NCI-H2196 treated with DMSO at 0.1 percent for 48 hours (cell line): ENCODE results near the gene ZNF546.
"Not testable (repeated sequence)": the region's sequence is repeated elsewhere in the genome, so short reads cannot be mapped to it uniquely, and the experiment has no call there.

Experiments used
- DNase-seq: peaks from one replicate; lab custom pipeline; 2025; ENCODE audit not compliant: unreplicated experiment; lab: John Stamatoyannopoulos, UW

ZNF546 gene

DNA sequence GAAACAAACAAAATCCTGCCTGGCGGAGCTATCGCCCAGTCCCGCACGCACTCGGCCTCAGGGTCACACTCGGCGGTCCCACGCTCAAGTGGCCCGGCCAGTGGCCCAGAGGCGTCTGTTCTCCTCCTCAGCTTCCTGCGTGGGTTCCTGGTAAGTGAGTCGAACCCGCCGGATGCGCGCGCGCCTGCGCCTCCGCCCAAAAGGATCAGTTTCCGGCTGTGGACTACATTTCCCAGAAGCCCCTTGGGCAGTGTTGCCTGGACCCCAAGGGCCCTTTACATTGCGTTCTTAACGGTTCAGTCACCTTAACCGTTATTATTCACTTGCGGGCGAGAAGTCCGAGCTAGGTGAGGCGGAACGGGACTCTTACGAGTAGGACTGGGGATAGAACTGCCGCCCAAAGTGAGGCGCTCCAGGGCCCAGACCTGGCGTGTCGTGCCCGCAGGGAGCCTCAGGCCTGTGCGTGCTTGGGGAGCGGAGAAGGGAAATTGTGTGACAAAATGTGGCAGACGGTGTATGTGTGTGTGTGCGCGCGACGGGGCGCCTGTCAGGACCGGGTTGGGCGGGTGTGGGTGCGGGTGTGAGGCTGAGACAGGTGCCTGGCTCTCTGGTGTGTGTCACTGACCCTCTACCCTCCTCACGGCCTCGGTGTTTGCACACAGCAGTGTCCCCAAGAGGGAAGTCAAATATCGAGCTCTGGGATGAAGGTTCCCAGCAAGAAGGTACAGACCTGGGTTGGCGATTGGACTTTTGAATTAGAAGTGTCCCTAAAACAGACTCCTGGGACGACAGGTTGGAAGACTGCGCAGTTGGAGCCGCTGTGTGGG lies at the start of gene ZNF546:
Gene ZNF546 (plus strand): TSS at position 250 of the 827 bp plus-strand sequence. CDS start 1,267 bp downstream, outside the sequence.
- DNase-seq: peak; percentile 61

DNA sequence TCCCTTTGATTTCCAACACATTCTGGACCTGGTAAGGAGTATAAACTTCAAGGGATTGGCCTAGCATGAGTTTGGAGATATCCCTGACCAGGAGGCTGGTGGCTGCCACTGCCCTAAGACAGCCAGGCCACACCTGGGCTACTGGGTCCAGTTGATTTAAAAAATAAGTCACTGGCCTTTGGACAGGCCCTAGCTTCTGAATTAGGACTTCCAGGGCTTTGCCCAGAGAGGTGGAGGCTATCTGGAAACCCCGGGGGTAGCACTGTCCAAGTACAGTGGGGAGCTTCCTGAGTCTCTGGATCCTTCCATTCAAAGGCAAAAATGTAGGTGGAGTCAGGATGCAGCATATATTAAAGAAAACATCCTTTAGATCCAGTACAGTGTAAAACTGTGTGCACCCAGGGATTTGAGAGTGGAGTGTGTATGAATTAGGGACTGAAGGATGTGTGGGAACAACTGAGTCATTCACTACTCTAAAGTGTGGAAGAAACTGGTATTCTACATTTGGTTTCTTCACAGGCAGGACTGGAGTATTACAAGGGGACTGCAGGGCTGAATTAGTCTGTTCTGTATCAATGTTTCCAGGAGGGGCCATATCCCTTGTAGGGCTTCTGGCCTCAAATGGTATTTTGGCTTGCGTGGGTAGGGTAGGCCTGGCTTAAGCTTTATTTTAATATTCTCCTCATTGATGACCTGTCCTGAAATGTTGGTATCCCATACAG lies 47.7 kb upstream of the ZNF546 start:
- no peak for DNase-seq

DNA sequence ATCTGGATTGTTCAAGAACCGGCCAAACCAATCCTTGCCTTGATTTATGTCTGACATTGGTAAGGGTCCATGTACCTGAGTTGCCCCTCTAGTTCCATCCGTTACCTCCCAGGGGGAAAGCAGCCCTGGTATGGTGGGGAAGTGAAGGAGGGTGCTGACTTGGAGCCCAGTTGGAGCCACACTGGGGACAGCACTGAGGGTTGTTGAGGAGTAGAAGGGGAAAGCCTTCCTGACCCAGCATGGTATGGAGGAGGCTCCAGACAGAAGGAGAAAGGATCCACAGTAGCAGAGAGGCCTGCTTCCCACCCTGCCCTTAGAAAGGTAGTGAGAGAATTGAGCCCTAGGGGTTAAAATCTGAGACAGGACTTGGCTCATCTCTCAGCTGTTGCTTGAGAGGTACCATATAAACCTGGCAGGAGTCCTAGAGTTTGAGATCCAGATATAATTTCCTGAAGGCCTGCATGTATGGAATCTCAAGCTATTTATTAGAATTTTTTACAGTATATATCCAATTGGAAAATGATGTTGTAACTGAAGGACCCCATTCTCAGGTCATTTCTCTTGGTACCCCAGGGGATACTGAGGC lies 45.7 kb upstream of the ZNF546 start:
- no peak for DNase-seq

DNA sequence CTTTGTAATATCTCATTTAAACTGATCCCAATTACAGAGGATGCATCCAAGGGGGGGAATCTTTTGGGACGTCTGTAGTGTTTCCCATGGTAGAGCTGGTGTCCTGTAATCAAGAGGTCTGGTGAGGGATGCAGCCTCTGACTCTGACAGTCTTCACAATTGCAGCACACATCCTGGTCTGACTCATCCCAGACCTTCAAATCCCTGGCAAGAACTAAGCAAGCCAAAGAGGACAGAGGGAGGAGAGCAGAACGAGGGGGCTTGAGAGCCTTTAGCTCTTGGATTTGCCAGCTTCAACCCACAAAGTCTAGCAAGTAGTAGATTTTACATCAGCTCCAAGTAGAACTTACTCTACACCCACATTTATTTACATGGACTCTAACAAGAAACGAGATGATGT lies 45.2 kb upstream of the ZNF546 start:
- no peak for DNase-seq

DNA sequence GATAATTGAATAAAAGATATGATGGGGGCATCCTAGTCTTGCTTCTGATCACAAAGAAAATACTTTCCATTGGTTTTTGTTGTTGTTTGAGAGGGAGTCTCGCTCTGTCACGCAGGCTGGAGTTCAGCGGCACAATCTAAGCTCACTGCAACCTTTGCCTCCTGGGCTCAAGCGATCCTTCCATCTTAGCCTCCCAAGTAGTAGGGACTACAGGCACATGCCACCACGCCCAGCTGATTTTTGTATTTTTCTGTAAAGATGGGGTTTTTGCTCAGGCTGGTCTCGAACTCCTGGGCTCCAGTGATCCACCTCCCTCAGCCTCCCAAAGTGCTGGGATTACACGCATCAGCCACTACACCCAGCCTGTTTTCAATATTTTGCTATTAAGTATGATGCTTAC lies 42.9 kb upstream of the ZNF546 start:
- DNase-seq: no peak

DNA sequence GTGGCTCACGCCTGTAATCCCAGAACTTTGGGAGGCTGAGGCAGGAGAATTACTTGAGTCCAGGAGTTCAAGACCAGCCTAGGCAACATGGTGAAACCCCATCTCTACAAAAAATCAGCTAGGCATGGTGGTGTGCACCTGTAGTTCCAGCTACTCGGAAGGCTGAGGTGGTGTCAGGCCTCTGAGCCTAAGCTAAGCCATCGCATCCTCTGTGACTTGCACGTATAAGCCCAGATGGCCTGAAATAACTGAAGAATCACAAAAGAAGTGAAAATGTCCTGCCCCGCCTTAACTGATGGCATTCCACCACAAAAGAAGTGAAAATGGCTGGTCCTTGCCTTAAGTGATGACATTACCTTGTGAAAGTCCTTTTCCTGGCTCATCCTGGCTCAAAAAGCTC lies 39.0 kb upstream of the ZNF546 start:
- not testable (repeated sequence) for DNase-seq

DNA sequence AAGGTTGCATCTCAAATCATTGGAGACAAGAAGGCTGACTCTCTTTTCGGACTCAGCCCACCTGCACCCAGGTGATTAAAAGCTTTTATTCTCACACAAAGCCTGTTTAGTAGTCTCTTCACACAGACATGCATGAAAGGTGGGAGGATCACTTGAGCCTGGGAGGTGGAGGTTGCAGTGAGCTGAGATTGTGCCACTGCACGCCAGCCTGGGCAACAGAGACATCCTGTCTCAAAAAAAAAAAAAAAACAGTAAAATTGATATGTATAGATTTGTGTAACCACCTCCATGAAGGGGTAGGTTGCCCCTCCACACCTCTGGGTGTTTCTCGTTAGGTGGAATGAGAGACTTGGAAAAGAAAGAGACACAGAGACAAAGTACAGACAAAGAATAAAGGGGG lies 37.9 kb upstream of the ZNF546 start:
- not testable (repeated sequence) for DNase-seq

DNA sequence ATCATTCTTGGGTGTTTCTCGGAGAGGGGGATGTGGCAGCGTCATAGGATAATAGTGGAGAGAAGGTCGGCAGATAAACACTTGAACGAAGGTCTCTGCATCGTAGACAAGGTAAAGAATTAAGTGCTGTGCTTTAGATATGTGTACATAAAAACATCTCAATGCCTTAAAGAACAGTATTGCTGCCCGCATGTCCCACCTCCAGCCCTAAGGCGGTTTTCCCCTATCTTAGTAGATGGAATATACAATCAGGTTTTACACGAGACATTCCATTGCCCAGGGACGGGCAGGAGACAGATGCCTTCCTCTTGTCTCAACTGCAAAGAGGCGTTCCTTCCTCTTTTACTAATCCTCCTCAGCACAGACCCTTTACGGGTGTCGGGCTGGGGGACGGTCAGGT lies 37.5 kb upstream of the ZNF546 start:
- DNase-seq: not testable (repeated sequence)

DNA sequence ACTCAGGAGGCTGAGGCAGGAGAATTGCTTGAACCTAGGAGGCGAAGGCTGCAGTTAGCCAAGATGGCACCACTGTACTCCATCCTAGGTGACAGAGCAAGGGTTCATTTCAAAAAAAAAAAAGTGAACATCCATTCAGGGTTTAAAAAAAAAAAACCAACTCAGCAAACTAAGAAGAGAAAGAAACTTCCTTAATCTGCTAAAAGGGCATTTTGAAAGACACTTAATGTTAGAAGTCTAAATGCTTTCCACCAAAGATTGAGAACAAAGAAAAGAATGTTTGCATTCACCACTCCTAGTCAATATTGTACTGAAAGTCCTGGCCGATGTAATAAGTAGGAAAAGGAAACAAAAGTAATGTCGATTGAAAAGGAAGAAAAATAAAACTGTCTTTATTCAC lies 33.0 kb upstream of the ZNF546 start:
- no peak for DNase-seq

DNA sequence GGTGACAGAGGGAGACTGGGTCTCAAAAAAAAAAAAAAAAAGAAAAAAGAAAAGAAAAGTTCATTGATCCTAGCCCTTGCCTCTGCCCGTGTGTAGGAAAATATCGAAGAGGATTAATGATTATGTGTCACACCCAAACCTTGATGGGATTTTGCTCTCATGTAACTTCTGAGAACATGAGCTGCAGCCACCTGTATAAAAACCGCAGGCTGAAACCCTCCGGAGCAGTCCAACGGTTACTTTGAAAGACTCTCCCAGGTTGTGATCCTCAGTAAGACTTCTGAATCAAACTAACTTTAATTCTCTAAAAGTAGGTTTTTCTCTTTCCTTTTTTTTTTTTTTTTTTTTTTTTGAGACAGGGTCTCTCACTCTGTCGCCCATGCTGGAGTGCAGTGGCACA lies 30.2 kb upstream of the ZNF546 start:
- DNase-seq: no peak

DNA sequence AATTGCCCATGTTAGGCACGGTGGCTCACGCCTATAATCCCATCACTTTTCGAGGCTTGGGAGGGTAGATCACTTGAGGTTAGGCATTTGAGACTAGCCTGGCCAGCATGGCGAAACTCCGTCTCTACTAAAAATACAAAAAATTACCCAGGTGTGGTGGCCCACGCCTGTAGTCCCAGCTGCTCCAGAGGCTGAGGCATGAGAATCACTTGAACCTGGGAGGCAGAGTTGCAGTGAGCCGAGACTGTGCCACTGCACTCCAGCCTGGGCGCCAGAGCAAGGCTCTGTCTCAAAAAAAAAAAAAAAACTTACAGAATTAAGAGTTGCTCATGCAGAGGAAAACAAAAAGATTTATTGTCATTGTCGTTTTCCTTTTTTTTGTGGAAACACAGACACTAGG lies 29.3 kb upstream of the ZNF546 start:
- DNase-seq: no peak

DNA sequence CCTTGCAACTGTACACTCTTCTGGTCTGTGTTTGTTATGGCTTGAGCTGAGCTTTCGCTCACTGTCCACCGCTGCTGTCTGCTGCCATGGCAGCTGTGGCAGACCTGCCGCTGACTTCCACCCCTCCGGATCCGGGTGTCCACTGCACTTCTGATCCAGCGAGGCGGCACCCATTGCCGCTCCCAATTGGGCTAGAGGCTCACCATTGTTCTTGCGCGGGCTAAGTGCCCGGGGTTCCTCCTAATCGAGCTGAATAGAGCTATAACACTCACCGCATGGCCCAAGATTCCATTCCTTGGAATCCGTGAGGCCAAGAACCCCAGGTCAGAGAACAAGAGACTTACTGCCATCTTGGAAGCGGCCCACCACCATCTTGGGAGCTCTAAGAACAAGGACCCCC lies 28.1 kb upstream of the ZNF546 start:
- DNase-seq: no peak

DNA sequence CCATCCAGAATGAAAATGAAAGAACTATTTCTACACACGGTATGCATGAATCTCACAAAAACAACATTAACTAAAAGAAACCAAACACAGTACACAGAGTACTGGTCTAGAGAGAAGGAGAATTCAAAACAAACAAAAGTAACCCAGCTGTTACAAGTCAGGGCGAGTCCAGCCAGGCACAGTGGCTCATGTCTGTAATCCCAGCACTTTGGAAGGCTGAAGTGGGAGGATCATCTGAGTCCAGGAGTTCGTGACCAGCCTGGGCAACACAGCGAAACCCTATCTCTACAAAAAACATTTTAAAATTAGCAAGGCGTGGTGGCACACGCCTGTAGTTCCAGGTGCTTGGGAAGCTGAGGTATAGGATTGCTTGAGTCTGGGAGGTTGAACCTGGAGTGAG lies 27.6 kb upstream of the ZNF546 start:
- DNase-seq: no peak

DNA sequence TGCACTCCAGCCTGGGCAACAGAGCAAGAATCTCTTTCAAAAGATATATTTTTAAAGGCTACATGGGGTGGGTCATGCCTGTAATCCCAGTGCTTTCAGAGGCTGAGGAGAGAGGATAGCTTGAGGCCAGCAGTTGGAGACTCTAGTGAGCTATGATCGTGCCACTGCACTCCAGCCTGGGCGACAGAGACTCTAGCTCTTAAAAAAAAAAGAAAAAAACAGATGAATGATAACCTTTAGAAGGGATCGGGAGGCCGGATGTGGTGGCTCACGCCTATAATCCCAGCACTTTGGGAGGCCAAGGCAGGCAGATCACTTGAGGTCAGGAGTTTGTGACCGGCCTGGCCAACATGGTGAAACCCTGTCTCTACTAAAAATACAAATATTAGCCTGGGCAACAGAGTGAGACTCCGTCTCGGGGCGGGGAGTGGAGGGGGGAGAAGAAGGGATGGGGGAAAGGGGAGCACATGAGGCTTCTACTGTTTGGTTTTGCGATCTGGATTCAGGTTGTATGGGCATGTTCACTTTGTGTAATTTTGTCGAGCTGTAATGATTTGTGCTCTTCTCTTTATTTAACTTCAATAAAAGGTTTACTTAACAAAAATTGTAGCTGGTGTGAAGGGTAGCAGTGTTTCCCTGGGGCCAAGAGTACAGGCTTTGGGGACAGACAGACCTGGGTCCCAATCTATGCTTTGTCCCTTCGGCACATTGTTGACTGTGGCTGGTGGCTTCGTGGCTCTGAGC lies 27.0 kb upstream of the ZNF546 start:
- DNase-seq: no peak

DNA sequence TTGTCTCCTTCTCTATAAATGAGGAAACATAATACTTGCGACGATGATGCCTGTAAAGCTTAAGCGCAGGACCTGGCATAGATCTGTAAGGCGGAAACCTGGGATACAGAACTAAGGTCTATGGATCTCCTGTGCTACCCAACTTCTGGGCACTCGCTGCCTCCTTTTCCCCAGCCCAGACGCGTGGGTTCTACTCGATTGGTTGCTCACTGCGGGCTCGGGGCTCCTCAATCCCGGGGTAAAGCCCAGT lies 26.5 kb upstream of the ZNF546 start:
- DNase-seq: peak; percentile 50

DNA sequence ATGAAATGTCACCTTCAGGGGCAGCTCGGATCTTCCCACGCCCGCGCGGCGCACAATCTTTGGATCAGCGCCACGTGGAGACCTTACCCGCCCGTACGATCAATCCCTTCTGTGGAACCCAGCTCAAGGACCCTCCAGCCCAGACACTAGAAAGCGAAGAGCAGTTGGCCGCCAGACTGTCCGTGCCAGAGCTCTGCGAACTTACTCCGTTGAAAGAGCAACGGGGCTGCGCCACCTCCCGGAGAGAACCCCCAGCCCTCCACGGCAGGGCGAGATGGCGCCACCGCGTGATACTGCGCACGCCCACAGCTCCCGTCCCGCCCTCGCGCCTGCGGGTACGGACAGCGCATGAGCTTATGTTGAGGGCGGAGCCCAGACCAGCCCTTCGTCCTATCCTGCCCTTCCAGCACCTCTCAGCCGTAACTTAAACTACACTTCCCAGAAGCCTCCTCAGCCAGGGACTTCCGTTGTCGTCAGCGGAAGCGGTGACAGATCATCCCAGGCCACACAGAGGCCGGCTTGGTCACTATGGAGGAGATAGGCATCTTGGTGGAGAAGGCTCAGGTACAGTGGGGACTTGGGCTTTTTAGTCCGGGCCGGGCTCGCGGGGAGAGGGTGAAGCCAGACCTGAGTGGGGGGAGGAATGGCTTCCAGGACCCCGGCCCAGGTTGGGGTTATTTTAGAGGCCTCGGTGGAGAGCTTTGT lies 26.0 kb upstream of the ZNF546 start, which contains the start of gene PSMC4:
Gene PSMC4 (plus strand): TSS at position 491 of the 705 bp plus-strand sequence. CDS start 38 bp downstream, at position 529.
- DNase-seq: peak; percentile 97

DNA sequence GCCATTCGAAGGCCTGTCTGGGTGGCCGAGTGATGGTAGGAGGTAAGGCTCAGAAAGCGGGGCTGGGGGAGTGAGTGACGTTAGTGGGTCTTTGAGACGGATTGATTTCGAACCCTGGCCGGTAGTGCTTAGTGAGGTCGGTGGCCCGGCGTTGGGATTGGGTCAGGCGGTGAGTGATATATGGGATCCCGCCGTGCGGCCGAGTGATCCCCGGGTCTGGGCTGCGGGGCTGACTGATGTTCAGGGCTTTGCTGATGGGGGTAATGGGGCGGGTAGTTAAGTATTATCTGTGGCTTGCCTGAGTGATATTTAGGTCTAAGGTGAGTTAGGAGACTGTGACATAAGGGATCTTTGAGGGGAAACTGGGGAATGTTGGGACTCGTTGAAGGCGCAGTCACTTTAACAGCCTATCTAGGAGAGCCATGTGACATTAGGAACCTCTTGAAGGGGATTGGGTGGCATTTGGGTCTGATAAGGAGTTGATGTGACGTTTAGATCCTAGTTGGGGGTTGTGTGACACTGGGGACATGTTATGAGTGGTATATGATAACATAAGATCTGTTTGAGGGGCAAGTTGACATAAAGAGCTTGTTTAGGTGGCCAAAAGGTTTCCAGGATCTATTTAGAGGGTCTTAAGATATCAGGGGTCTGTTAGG lies 25.4 kb upstream of the ZNF546 start:
- no peak for DNase-seq

DNA sequence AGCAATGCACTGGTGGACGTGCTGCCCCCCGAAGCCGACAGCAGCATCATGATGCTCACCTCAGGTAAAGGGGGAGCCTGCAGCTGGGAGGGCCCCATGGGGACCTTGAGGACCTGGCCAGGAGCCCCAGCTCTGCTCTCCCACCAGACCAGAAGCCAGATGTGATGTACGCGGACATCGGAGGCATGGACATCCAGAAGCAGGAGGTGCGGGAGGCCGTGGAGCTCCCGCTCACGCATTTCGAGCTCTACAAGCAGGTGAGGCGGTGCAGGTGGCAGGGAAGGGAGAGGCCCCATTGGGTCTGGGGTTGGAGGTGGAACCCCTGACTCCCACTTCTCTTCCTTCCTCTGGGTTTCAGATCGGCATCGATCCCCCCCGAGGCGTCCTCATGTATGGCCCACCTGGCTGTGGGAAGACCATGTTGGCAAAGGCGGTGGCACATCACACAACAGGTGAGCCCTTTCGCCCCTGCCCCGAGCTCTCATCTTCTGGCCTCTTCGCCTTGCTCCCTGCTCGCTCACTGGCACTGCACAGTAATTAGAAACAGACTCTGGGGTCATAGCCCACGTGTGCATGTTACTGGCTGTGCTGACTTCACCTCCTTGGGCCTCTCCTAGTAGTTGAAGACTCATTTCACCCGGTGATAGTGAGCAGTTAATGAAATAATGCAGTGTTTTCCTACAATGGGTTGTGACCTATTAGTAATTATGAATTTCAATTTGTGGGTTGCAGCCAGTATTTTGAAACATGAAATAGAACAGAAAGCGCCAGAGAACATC lies 22.3 kb upstream of the ZNF546 start:
- DNase-seq: no peak

DNA sequence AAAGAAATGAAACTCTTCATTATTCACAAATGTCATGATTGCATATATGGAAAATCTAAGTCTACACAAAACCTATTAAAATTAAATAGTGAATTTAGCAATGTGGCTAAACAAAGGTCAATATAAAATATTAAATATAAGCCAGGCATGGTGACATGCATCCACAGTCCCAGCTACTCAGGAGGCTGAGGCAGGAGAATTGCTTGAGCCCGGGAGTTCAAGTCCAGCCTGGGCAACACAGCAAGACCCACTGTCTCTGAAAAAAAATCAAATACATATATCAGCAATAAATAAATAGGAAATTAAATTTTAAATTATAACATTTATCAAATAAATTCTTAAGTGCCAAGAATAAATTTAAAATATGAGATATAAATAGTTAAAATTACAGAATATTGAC lies 14.0 kb upstream of the ZNF546 start:
- DNase-seq: no peak
